ENCODE data around the gene SPRR5.

DNA sequence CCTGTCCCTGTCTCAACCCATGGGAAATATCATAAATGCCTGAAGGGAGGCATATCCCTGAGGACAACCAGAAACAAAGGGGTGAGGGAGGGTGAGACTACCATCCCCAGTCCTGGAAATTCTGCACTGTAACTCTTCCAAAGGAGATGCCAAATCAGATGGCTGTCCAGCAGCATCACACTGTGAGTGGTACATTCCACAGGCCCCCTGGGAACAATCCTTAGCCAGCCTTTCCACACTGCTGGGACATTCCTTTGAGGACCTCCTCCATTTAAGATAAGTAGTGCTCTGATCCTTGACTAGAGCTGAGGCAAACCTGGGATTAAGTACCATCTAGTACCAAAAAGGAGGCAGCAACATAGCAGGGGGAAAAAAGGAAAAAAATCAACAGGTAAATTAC, 27.9 kb upstream of the SPRR5 start:
- no peak for TF ChIP-seq POLR2AphosphoS5 (IDR thresholded peaks at IDR 0.05; ENCODE audit: low read depth, low read length)
- TF ChIP-seq POLR2A (IDR thresholded peaks at IDR 0.05; ENCODE audit: low read depth, low read length) = no peak
- no peak for TF ChIP-seq TAF1 (IDR thresholded peaks at IDR 0.05; ENCODE audit: borderline replicate concordance, low read depth, low read length)

All from GM12892 (cell line).